Sigmoid colon (tissue), 7 donors: Measurements from ENCODE around the gene POU2AF1. TPM values are rescaled to one million over a fixed set of nuclear protein-coding genes. Genes with fewer than 3 reads are reported as not detected.

ENCODE experiments used
- DNase-seq: peaks from one replicate; pipeline ENCODE4 v3.0.0-alpha.2; 2019
- H3K27ac ChIP-seq, 4 donors: fragments of 200-600 bp; sonication (generic); one replicate each; pipeline ENCODE4 v1.5.1; 2016 to 2019; ENCODE audit warnings: mild to moderate bottlenecking in 1 of 4
- H3K27me3 ChIP-seq, 3 donors: fragments of 200-600 bp; sonication (generic); one replicate each; pipeline ENCODE4 v1.5.1; 2019; ENCODE audit warnings: mild to moderate bottlenecking in 1 of 3
- H3K36me3 ChIP-seq, 4 donors: fragments of 200-600 bp; sonication (generic); one replicate each; pipeline ENCODE4 v1.5.1; 2016 to 2019
- H3K4me1 ChIP-seq, 4 donors: fragments of 200-600 bp; sonication (generic); one replicate each; pipeline ENCODE4 v1.5.1; 2017 to 2019
- H3K4me3 ChIP-seq, 4 donors: fragments of 200-600 bp; sonication (generic); one replicate each; pipeline ENCODE4 v1.5.1; 2017 to 2019; ENCODE audit warnings: mild to moderate bottlenecking in 2 of 4, moderate library complexity in 1 of 4
- H3K9me3 ChIP-seq, 4 donors: fragments of 200-600 bp in 3 of 4; sonication (generic) in 3 of 4; one replicate each; pipeline versions ENCODE4 v1.5.1 to v1.6.1; 2013 to 2019
- CTCF ChIP-seq, 4 experiments: fragments of 450-650 bp in 3 of 4; fragments of 200-600 bp in 1 of 4; IDR thresholded peaks; one replicate each; pipeline ENCODE4 v1.5.1; 2016 to 2019; ENCODE audit warnings: antibody characterized with exemption in 4 of 4, mild to moderate bottlenecking in 3 of 4, moderate library complexity in 2 of 4
- EP300 ChIP-seq, 4 donors: sonication (generic); formaldehyde crosslinking; IDR thresholded peaks; one replicate each; pipeline ENCODE4 v1.6.1; 2017; ENCODE audit warnings: antibody characterized with exemption in 4 of 4
- POLR2A ChIP-seq, 2 donors: fragments of 450-650 bp; IDR thresholded peaks; one replicate each; pipeline ENCODE4 v1.6.1; 2016; ENCODE audit warnings: antibody characterized with exemption in 2 of 2, mild to moderate bottlenecking in 2 of 2, moderate library complexity in 2 of 2
- POLR2AphosphoS5 ChIP-seq, 4 donors: sonication (generic); formaldehyde crosslinking; IDR thresholded peaks; one replicate each; pipeline ENCODE4 v1.6.1; 2017; ENCODE audit warnings: antibody characterized with exemption in 4 of 4
- WGBS, 2 donors: extraction: QIAGEN DNeasy Blood & Tissue Kit; methylation state at CpG; one replicate each; pipeline ENCODE4 v1.1.7; 2013; 5-methylcytosine and 5-hydroxymethylcytosine counted together
- intact Hi-C: fragments of 100-400 bp; cut with DNase I; formaldehyde crosslinking; loops from one replicate; pipeline ENCODE4 v1.15.1; 2023
- polyA plus RNA-seq, 3 donors: library from polyadenylated mRNA; stranded (reverse); fragments of 200-250 nt; gene quantifications; one replicate each; pipeline ENCODE4 v1.2.3, GENCODE V29; 2013
- total RNA-seq, 4 donors: library from RNA; depleted of rRNA; stranded (reverse); fragments of >200 nt; gene quantifications; one replicate each; pipeline ENCODE4 v1.1.0, GENCODE V29; 2016
- donor health status: healthy with polysubstance abuse.
- donor health status: Bipolar disorder and iron deficiency.
- donor health status: healthy.

The POU2AF1 gene
- total and polyA plus RNA-seq, 7 donors = 0.16 to 27.0 (median 1.1) TPM; not detected in 3

GRCh38 chr11:111307472-111308108, 71.5 kb downstream of the POU2AF1 start:
- H3K27ac ChIP-seq = no peak overlapping the region
- peaks cover 0 to 4% (median 0%) of the 10 kb centered on the region in 4 donors for H3K36me3 ChIP-seq
- TF ChIP-seq POLR2AphosphoS5 (IDR thresholded peaks at IDR 0.05) = no peak
- DNase-seq = no peak
- intact Hi-C loops = no loop called here
- no peaks in the 10 kb centered on the region for H3K27me3 ChIP-seq
- peaks cover 0 to 17% (median 8%) of the 10 kb centered on the region in 4 donors for H3K4me1 ChIP-seq
- H3K4me3 ChIP-seq = no peak overlapping the region
- WGBS, 2 donors = 40 to 69% methylated on average over 3 of the region's 3 CpGs
- H3K9me3 ChIP-seq = no peaks in the 10 kb centered on the region

GRCh38 chr11:111306321-111306720, 72.8 kb downstream of the POU2AF1 start:
- intact Hi-C loops = no loop called here
- WGBS, 2 donors = 84 to 85% methylated on average over 5 of the region's 5 CpGs
- TF ChIP-seq EP300 (IDR thresholded peaks at IDR 0.05) (no peak), CTCF (IDR thresholded peaks at IDR 0.05) (no peak), POLR2AphosphoS5 (IDR thresholded peaks at IDR 0.05) (no peak), POLR2A (IDR thresholded peaks at IDR 0.05) (no peak)

DNA sequence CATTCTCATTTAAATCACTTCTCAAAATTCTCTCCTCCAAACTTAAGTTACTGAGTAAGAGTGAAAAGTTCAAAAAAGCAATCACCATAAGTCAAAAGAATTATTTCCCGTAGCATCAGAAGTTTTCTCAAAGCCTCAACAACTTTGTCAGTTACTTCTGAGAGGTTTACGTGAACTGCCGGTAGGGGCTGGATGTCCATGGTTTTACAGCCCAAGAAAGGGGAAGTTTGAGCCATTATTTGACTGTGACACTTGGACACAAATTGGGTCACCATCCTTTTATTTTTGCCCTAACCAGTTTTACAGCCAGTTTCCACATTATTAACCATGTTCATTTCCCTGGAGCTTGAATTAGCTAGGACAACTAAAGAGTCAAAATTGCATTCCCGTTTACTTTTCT, 73.2 kb downstream of the POU2AF1 start:
- Histone ChIP-seq H3K27me3 (no peaks in the 10 kb centered on the region), H3K36me3 (peaks cover 0 to 4% (median 0%) of the 10 kb centered on the region in 4 donors), H3K9me3 (no peaks in the 10 kb centered on the region), H3K4me1 (peaks cover 0 to 27% (median 11%) of the 10 kb centered on the region in 4 donors), H3K27ac (no peak overlapping the region), H3K4me3 (no peak overlapping the region)
- no peak for DNase-seq
- intact Hi-C loops = no loop called here
- TF ChIP-seq EP300 (IDR thresholded peaks at IDR 0.05) (no peak), POLR2AphosphoS5 (IDR thresholded peaks at IDR 0.05) (no peak), POLR2A (IDR thresholded peaks at IDR 0.05) (no peak), CTCF (IDR thresholded peaks at IDR 0.05) (no peak)
- 70 to 72% methylated on average over 4 of the region's 4 CpGs for WGBS, 2 donors

More at GRCh38 chr11:111306321-111306720, 72.8 kb downstream of the POU2AF1 start:
- Histone ChIP-seq H3K27me3 (no peaks in the 10 kb centered on the region), H3K9me3 (no peaks in the 10 kb centered on the region), H3K36me3 (peaks cover 0 to 4% (median 0%) of the 10 kb centered on the region in 4 donors), H3K27ac (no peak overlapping the region), H3K4me1 (peaks cover 0 to 27% (median 11%) of the 10 kb centered on the region in 4 donors), H3K4me3 (no peak overlapping the region)
- no peak for DNase-seq

DNA sequence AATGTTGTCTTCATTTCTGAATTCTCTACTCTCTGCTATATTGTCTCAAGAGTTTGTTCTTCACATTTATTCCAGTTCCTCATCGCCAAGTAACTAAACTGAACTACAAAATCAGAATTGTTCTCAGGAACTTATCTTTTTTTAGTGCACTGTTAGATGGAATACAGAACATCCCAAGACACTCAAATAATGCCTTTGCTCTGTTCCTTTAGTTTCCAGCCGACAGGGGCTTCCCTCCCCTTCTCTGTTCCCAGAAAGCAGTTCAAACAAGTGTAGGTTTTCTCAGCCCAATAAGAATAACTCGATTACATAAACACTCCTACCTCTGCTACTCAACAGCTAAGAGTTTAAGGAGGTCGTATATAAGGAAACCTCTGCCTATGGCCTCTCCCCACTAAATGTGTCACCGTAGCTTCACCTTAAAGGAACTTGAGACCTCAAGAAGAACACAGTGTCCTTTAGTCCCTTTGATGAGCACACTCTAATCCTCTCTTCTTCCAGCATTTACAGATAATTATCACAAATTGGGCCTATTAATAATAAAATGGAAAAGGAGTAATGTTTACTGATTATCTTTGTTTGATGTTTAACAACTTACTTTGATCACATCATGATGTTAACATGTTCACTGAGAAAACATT, 73.8 kb downstream of the POU2AF1 start:
- intact Hi-C loops = no loop called here
- Histone ChIP-seq H3K27me3 (no peaks in the 10 kb centered on the region), H3K9me3 (no peaks in the 10 kb centered on the region), H3K4me1 (peaks cover 0 to 31% (median 12%) of the 10 kb centered on the region in 4 donors), H3K27ac (no peak overlapping the region), H3K4me3 (no peak overlapping the region), H3K36me3 (peaks cover 0 to 4% (median 0%) of the 10 kb centered on the region in 4 donors)
- no peak for DNase-seq
- 81 to 85% methylated on average over 5 of the region's 5 CpGs for WGBS, 2 donors
- TF ChIP-seq EP300 (IDR thresholded peaks at IDR 0.05) (no peak), POLR2AphosphoS5 (IDR thresholded peaks at IDR 0.05) (no peak), POLR2A (IDR thresholded peaks at IDR 0.05) (no peak), CTCF (IDR thresholded peaks at IDR 0.05) (no peak)

- H3K27me3 ChIP-seq = no peaks in the 10 kb centered on the region
- H3K36me3 ChIP-seq = peaks cover 0 to 4% (median 0%) of the 10 kb centered on the region in 4 donors
- H3K4me1 ChIP-seq = peaks cover 0 to 41% (median 25%) of the 10 kb centered on the region in 4 donors
- H3K4me3 ChIP-seq = no peak overlapping the region
- TF ChIP-seq POLR2AphosphoS5 (IDR thresholded peaks at IDR 0.05) (no peak), CTCF (IDR thresholded peaks at IDR 0.05) (no peak), EP300 (IDR thresholded peaks at IDR 0.05) (no peak)
- 11 to 49% methylated on average over 4 of the region's 4 CpGs for WGBS, 2 donors
- H3K27ac ChIP-seq = peak overlapping the region in 3 of 4 donors; percentile 7 to 71 (median 67)
- intact Hi-C loops = no loop called here
- DNase-seq = no peak
- H3K9me3 ChIP-seq = no peaks in the 10 kb centered on the region
These were observed 75.6 kb downstream of the POU2AF1 start for GRCh38 chr11:111303461-111303860.
